ENCODE measurements around the gene ARRDC2.
"Not testable (repeated sequence)": the region's sequence is repeated elsewhere in the genome, so short reads cannot be mapped to it uniquely, and the experiment has no call there.

ARRDC2 gene

DNA sequence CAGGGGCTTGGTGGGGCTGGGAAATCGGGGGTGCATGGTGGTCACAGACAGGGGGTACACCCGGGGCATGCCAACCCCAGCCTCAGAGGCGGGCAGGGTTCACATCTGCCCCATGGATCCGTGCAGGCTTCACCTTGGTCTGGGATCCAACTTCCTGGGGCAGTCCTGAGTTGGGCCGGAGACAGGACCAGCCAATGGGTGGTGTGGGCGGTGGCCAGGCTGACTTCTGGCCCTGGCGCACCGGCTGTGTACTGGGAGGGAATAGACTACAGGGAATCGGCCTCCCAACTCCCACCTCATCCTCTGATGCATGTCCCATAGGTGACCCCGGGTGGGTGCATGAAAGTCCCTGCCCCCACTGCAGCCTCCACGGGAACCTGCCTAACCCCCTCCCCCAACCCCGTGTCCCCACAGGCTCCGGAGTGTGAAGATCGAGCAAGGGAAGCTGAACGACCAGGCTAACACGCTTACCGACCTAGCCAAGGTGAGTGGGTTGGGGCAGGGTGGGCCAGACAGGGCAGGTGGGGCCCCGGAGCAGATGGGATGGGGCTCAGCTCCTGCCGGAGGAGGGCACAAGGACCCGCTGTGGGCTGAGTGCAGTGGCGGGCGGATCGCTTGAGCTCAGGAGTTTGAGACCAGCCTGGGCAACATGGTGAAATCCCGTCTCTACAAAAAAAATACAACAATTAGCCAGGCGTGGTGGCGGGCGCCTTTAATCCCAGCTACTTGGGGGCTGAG, 14.7 kb upstream of the ARRDC2 start:
- no peak for DNase-seq

DNA sequence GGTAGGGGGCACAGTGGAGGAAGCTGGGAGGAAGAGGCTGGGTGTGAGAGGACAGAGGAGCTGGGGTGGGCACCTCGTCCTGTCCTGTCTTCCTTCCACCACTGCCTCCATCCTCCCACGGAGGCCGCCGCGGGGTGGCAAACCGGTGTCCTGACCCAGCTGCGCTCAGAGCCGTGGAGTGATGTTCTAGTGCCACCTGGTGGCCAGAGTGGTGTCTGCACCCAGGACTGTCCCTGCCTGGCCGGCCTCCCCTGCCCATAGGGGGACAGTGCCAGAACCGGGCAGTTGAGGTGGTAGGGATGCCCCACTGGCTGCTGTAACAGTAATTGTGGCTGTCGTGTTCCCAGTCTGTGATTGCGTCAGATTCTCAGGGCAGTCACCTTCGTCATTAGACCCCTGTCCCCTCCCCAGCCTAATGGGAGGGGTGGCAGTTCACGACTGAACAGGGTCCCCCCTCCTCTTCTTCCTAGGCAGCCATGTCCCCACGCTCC, 11.1 kb upstream of the ARRDC2 start:
- peak; percentile 85 for DNase-seq

- DNase-seq, result no peak
Measured at GRCh38 chr19:17997969-17998826, 9.8 kb upstream of the ARRDC2 start.

GRCh38 chr19:17998827-17999150, 9.2 kb upstream of the ARRDC2 start:
- no peak for DNase-seq

GRCh38 chr19:17999684-18000479, 8.1 kb upstream of the ARRDC2 start:
- no peak for DNase-seq

- no peak for DNase-seq
Measured at GRCh38 chr19:18000480-18000914, 7.5 kb upstream of the ARRDC2 start.

DNA sequence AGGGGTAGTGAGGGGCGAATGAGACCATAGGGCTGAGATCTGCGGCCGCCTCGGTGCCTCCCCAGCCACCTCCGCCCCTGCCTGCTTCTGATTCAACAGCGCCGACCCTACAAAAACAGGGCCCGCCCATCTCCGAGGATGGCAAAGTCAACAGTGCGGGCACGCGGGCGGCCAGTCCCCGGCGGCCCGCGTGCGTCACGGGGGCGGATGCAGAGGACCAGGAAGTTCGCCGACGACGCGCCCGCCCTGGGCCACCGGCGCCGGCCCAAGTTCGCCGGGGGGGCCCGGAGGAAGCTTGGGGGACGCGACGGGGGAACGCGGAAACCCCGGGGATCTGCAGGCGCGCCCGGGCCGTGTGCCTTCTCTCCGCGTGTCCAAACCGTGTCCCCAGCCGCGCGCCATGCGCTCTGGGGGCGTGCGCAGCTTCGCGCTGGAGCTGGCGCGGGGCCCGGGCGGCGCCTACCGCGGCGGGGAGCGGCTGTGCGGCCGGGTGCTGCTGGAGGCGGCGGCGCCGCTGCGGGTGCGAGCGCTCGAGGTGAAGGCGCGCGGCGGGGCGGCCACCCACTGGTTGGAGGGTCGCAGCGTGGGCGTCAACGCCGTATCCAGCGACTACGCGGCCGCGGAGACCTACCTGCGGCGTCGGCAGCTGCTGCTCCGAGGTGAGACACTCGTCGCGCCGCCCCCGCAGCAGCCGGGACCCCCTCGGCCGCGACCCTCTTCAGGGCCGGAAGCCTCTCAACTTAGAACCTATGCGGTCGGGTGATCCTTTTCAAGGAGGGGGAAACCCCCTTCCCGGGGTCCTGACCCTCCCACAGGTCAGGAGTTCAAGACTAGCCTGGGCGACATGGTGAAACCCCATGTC, 6.8 kb upstream of the ARRDC2 start:
- DNase-seq, result peak; percentile 87

DNA sequence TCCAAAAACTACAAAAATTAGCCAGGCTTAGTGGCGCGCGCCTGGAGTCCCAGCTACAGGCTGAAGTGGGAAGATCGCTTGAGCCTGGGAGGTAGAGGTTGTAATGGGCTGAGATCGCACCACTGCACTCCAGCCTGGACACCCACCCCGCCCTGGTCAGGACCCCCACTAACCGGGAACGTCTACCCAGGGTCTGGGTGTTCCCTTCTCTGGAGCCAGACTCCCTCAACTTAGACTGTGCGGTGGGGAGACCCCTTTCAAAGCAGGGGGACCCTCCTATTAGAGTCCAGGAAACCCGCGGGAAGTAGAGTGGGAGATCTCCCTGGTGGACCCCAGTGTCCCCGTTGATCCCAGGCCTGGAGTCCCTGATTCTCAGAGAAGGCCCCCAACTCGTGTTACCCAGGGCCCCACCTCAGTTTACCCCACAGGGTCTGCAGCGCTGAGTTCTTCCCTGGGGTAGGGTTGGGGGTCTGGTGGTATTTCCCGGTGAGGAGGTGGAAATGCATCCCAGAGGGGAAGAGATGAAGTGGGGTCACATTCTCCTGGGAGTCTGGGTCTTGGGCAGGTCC, 6.1 kb upstream of the ARRDC2 start:
- no peak for DNase-seq

GRCh38 chr19:18002347-18002850, 5.6 kb upstream of the ARRDC2 start:
- DNase-seq, result no peak

GRCh38 chr19:18005750-18006149, 2.2 kb upstream of the ARRDC2 start:
- DNase-seq, result not testable (repeated sequence)

DNA sequence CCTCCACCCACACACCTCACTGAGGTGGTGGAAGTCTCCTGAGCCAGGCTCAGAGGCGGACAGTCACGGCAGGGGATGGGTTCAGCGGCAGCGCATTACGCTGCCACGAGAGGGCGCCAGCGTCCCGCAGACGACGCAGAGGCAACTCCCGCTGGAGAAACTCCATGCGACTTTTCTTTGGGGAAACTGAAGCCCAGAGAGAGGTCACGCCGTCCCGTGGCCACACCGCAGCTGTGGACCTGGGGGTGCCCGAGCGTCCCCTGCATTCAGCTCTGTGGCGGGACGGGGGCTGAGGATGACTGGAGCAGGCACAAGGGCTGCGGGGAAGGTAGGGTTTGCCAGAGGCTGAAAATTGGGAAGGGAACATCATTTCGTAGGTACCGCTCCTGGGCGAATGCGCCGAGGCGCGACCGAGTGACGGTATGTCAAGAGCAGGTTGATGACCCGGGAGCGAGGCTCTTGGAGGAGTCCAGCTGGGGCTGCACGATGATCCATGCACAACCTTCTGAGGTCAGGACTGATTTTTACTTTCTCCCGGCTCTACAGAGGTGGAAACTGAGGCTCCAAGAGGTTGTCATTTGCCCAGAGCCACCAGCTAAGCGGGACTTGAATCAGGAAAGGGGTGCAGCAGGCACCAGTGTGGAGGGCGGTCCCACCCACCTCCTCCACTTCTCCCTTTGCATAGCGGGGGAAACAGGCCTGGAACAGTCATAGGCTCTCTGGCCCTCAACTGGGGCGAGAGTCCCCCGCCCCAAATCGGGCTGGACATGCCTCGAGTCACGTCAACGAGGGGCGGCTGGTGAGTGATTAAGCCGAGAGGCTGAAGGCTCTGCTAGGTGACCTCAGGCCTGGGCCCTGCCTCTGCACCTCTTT, 690 bp upstream of the ARRDC2 start:
- DNase-seq, result peak; percentile 76

GRCh38 chr19:18008814-18009213, 844 bp downstream of the ARRDC2 start:
- no peak for DNase-seq

- DNase-seq, result peak; percentile 33
Measured at GRCh38 chr19:18009412-18010066, 1.6 kb downstream of the ARRDC2 start.

DNA sequence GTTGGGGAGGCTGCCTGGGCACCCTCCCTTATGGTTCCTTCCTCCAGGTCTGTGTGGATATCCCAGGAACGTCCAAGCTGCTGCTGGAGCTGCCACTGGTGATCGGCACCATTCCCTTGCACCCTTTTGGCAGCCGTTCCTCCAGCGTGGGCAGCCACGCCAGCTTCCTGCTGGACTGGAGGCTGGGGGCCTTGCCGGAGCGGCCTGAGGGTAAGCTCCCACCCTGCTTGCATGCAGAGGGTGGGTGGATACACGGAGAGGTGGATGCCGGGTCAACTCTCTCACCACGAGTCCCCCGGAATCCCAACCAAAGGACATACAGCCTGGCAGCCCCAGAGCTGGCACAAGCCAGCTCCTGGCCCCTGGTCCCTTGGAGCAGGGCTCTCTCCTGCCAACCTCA, 2.2 kb downstream of the ARRDC2 start:
- DNase-seq, result no peak

DNA sequence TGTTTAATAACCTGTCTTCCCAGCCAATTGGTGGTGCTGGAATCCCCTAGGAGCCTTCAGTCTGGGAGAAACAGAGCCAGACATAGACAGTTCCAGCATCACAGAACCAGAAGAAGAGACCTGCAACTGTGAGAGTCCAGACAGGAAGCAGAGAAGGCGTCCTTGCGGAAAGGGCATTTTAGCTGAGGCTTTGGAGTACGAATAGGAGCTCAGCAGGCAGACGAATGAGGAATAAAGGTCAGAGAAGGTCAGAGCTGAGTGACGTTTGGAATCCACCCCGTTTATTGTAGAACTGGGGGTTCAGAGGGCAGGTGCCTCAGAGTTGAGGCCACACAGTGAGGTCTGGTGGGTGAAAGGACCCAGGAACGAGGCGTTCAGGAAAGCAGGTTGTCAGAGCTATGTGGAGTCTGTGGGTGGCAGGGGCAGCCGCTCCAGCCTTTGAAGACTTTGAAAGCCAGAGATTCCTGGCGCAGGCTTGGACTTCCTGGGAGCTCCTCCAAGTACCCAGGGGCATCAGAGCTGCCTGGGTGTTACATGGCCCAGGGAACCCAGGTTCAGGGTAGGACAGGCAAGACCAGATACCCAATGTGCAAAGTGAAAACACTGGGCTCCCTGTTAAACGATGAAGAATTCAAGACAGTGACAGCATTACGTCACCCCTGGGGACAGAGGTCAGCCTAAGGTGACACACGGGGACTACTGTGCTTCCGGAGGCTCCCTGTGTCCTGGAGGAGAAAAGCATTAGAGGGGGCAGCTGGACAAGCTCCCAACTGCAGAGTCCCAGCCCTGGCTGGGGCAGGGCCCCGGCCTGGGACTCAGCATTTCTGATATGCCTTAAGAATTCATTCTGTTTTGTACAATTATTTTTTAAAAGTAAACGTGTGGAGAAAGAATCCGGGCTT, 5.5 kb downstream of the ARRDC2 start:
- DNase-seq, result no peak

DNA sequence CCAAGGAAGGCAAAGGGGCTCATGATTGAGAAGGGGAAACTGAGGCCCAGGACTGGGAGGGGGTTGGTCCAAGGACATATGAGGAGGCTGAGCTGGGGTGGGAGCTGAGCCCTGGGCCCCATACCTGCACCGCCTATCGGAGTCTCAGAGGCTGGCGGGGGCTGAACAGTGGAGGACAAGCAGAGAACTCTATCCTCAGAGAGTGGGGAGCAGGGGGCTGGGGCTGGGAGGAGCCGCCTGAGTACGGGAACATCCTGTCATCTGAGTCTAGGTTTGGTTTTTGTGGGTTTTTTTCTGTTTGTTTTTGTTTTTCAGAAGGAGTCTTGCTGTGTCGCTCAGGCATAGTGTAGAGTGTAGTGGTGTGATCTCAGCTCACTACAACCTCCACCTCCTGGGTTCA, 6.2 kb downstream of the ARRDC2 start:
- no peak for DNase-seq

DNA sequence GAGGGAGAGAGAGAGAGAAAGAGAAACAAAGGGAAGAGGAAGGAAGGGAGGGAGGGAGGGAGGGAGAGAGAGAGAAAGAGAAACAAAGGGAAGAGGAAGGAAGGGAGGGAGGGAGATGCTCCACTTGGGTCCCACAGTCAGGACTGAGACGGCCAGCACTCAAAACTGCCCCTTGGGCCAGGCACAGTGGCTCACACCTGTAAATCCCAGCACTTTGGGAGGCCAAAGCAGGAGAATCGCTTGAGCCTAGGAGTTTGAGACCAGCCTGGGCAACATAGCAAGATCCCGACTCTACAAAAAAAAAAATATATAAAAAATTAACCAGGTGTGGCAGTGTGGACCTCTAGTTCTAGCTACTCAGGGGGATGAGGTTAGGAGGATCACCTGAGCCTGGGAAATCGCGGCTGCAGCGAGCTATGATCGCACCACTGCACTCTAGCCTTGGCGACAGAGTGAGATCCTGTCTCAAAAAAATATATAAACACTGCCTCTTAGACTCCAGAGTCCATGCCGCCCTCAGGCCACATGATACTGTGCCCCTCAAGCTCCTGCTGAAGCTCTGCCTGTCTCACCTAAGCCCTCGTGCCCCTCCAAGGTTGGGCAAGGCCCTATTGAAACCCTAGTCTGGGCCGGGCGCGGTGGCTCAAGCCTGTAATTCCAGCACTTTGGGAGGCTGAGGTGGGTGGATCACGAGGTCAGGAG, 8.4 kb downstream of the ARRDC2 start:
- DNase-seq, result no peak

All from stimulated activated CD4-positive, alpha-beta T cell treated with anti-CD3 and anti-CD28 coated beads, Interleukin-1b, Interleukin-23, amount 100 ng/mL, for 48 hours (primary cell).